ENCODE measurements around the gene TXNRD2.

The TXNRD2 gene

GRCh38 chr22:19843857-19844376, 97.7 kb downstream of the TXNRD2 start:
- Histone ChIP-seq H3K9ac (ENCODE audit: low read length) (no peak overlapping the region), H3K4me2 (ENCODE audit: low read depth, low read length) (no peak overlapping the region), H3K27me3 (replicated peaks; ENCODE audit: insufficient read depth, low read length) (no peaks in the 10 kb centered on the region), H3K9me3 (replicated peaks; ENCODE audit: insufficient read depth, low read length) (no peaks in the 10 kb centered on the region), H3K79me2 (ENCODE audit: low read length) (peaks cover 24% of the 10 kb centered on the region), H3K4me3 (ENCODE audit: low read length) (no peak overlapping the region), H3K4me1 (ENCODE audit: low read length) (peaks cover 12% of the 10 kb centered on the region), H2AFZ (ENCODE audit: low read length) (no peak overlapping the region), H3K27ac (ENCODE audit: low read length) (no peak overlapping the region), H3K9me2 (replicated peaks; ENCODE audit: insufficient read depth, low read length) (no peaks in the 10 kb centered on the region), H3F3A (ENCODE audit: insufficient read depth, low read length) (peaks cover 5% of the 10 kb centered on the region; the same call in 1 of the 2 replicates), H3K36me3 (replicated peaks; ENCODE audit: insufficient read depth, low read length) (no peaks in the 10 kb centered on the region), H4K20me1 (ENCODE audit: insufficient read depth, low read length) (no peaks in the 10 kb centered on the region)
- TF ChIP-seq CTCF (IDR thresholded peaks at IDR 0.05; ENCODE audit: low read length) = no peak
- no peak for DNase-seq

- Histone ChIP-seq H3K4me1 (ENCODE audit: low read length) (peaks cover 5% of the 10 kb centered on the region), H3K4me2 (ENCODE audit: low read depth, low read length) (no peak overlapping the region), H3K27me3 (replicated peaks; ENCODE audit: insufficient read depth, low read length) (no peaks in the 10 kb centered on the region), H3K4me3 (ENCODE audit: low read length) (no peak overlapping the region), H3K9me3 (replicated peaks; ENCODE audit: insufficient read depth, low read length) (no peaks in the 10 kb centered on the region), H3K79me2 (ENCODE audit: low read length) (peaks cover 18% of the 10 kb centered on the region), H4K20me1 (ENCODE audit: insufficient read depth, low read length) (no peaks in the 10 kb centered on the region), H3K9ac (ENCODE audit: low read length) (no peak overlapping the region), H3K27ac (ENCODE audit: low read length) (no peak overlapping the region), H3K9me2 (replicated peaks; ENCODE audit: insufficient read depth, low read length) (no peaks in the 10 kb centered on the region), H3K36me3 (replicated peaks; ENCODE audit: insufficient read depth, low read length) (no peaks in the 10 kb centered on the region), H3F3A (ENCODE audit: insufficient read depth, low read length) (no peaks in the 10 kb centered on the region), H2AFZ (ENCODE audit: low read length) (no peak overlapping the region)
- no peak for DNase-seq
- TF ChIP-seq EZH2phosphoT487 (IDR thresholded peaks at IDR 0.05; ENCODE audit: low read length) (no peak), EZH2 (optimal IDR thresholded peaks at IDR 0.05; ENCODE audit: low read depth, low read length) (no peak), CTCF (IDR thresholded peaks at IDR 0.05; ENCODE audit: low read length) (no peak)
Observed at GRCh38 chr22:19843107-19843856, 98.3 kb downstream of the TXNRD2 start.

GRCh38 chr22:19842393-19843106, 99.1 kb downstream of the TXNRD2 start:
- Histone ChIP-seq H2AFZ (ENCODE audit: low read length) (no peak overlapping the region), H3K79me2 (ENCODE audit: low read length) (peaks cover 15% of the 10 kb centered on the region), H3K9me3 (replicated peaks; ENCODE audit: insufficient read depth, low read length) (no peaks in the 10 kb centered on the region), H3K27ac (ENCODE audit: low read length) (no peak overlapping the region), H3K9ac (ENCODE audit: low read length) (no peak overlapping the region), H3K36me3 (replicated peaks; ENCODE audit: insufficient read depth, low read length) (no peaks in the 10 kb centered on the region), H3F3A (ENCODE audit: insufficient read depth, low read length) (no peaks in the 10 kb centered on the region), H3K4me2 (ENCODE audit: low read depth, low read length) (no peak overlapping the region), H4K20me1 (ENCODE audit: insufficient read depth, low read length) (0 out of 2 replicates have a peak, but pooled peaks cover 3% of the 10 kb centered on the region), H3K4me1 (ENCODE audit: low read length) (no peaks in the 10 kb centered on the region), H3K27me3 (replicated peaks; ENCODE audit: insufficient read depth, low read length) (no peaks in the 10 kb centered on the region), H3K9me2 (replicated peaks; ENCODE audit: insufficient read depth, low read length) (no peaks in the 10 kb centered on the region), H3K4me3 (ENCODE audit: low read length) (no peak overlapping the region)
- TF ChIP-seq CTCF (IDR thresholded peaks at IDR 0.05; ENCODE audit: low read length) = no peak
- no peak for TF ChIP-seq EZH2phosphoT487 (IDR thresholded peaks at IDR 0.05; ENCODE audit: low read length)
- TF ChIP-seq EZH2 (optimal IDR thresholded peaks at IDR 0.05; ENCODE audit: low read depth, low read length) = no peak
- no peak for DNase-seq

All from MM.1S (cell line).